Mucosa of stomach (tissue), 1 donor: Measurements from ENCODE around the gene EXOC6.
"Not testable (repeated sequence)": the region's sequence is repeated elsewhere in the genome, so short reads cannot be mapped to it uniquely, and the experiment has no call there.

ENCODE experiments used
- H3K27me3 ChIP-seq: one replicate; pipeline ENCODE4 v1.7.0; 2013; ENCODE audit warnings: mild to moderate bottlenecking, low read length; ENCODE audit not compliant: control insufficient read depth, insufficient read depth
- H3K36me3 ChIP-seq: one replicate; pipeline ENCODE4 v1.7.0; 2013; ENCODE audit warnings: low read length; ENCODE audit not compliant: control insufficient read depth, insufficient read depth
- H3K4me1 ChIP-seq: one replicate; pipeline ENCODE4 v1.7.0; 2013; ENCODE audit warnings: mild to moderate bottlenecking, low read length; ENCODE audit not compliant: control insufficient read depth, insufficient read depth
- H3K4me3 ChIP-seq: one replicate; pipeline ENCODE4 v1.7.0; 2013; ENCODE audit warnings: low read length
- H3K9ac ChIP-seq: one replicate; pipeline ENCODE4 v1.7.0; 2013; ENCODE audit warnings: mild to moderate bottlenecking, low read length, moderate library complexity
- H3K9me3 ChIP-seq: one replicate; pipeline ENCODE4 v1.7.0; 2013; ENCODE audit warnings: mild to moderate bottlenecking, low read length, moderate library complexity; ENCODE audit not compliant: control insufficient read depth
- donor health status: Pancreatic carcinoma.

The EXOC6 gene

GRCh38 chr10:92894081-92894655, 45.8 kb downstream of the EXOC6 start:
- Histone ChIP-seq H3K9me3 (no peaks in the 10 kb centered on the region), H3K36me3 (no peaks in the 10 kb centered on the region), H3K4me3 (no peak overlapping the region), H3K27me3 (no peaks in the 10 kb centered on the region), H3K9ac (no peak overlapping the region), H3K4me1 (peaks cover 7% of the 10 kb centered on the region)

- Histone ChIP-seq H3K36me3 (no peaks in the 10 kb centered on the region), H3K9ac (no peak overlapping the region), H3K4me1 (no peaks in the 10 kb centered on the region), H3K4me3 (no peak overlapping the region), H3K27me3 (no peaks in the 10 kb centered on the region), H3K9me3 (no peaks in the 10 kb centered on the region)
These were observed 49.6 kb downstream of the EXOC6 start for GRCh38 chr10:92897916-92898315.

- Histone ChIP-seq H3K36me3 (no peaks in the 10 kb centered on the region), H3K9me3 (no peaks in the 10 kb centered on the region), H3K4me1 (no peaks in the 10 kb centered on the region), H3K27me3 (no peaks in the 10 kb centered on the region), H3K4me3 (no peak overlapping the region), H3K9ac (no peak overlapping the region)
These were observed 53.5 kb downstream of the EXOC6 start for GRCh38 chr10:92901819-92902251.

GRCh38 chr10:92903633-92904032, 55.3 kb downstream of the EXOC6 start:
- H3K9me3 ChIP-seq: no peaks in the 10 kb centered on the region
- no peaks in the 10 kb centered on the region for H3K36me3 ChIP-seq
- H3K9ac ChIP-seq: no peak overlapping the region
- no peaks in the 10 kb centered on the region for H3K27me3 ChIP-seq
- H3K4me3 ChIP-seq: no peak overlapping the region
- H3K4me1 ChIP-seq: no peaks in the 10 kb centered on the region

- H3K9me3 ChIP-seq: no peaks in the 10 kb centered on the region
- H3K9ac ChIP-seq: no peak overlapping the region
- H3K4me1 ChIP-seq: no peaks in the 10 kb centered on the region
- no peaks in the 10 kb centered on the region for H3K27me3 ChIP-seq
- no peak overlapping the region for H3K4me3 ChIP-seq
- no peaks in the 10 kb centered on the region for H3K36me3 ChIP-seq
These were observed 59.0 kb downstream of the EXOC6 start for GRCh38 chr10:92907280-92907679.

GRCh38 chr10:92912631-92913030, 64.3 kb downstream of the EXOC6 start:
- not testable (repeated sequence) for H3K9ac ChIP-seq, H3K36me3 ChIP-seq, H3K9me3 ChIP-seq, H3K4me1 ChIP-seq, H3K27me3 ChIP-seq, H3K4me3 ChIP-seq

GRCh38 chr10:92913973-92914372, 65.7 kb downstream of the EXOC6 start:
- no peaks in the 10 kb centered on the region for H3K36me3 ChIP-seq
- no peak overlapping the region for H3K4me3 ChIP-seq
- no peaks in the 10 kb centered on the region for H3K9me3 ChIP-seq
- no peak overlapping the region for H3K9ac ChIP-seq
- H3K27me3 ChIP-seq: no peaks in the 10 kb centered on the region
- no peaks in the 10 kb centered on the region for H3K4me1 ChIP-seq

GRCh38 chr10:92914478-92915325, 66.4 kb downstream of the EXOC6 start:
- Histone ChIP-seq H3K4me3 (no peak overlapping the region), H3K27me3 (no peaks in the 10 kb centered on the region), H3K9ac (no peak overlapping the region), H3K36me3 (no peaks in the 10 kb centered on the region), H3K9me3 (no peaks in the 10 kb centered on the region), H3K4me1 (no peaks in the 10 kb centered on the region)

- Histone ChIP-seq H3K4me3 (no peak overlapping the region), H3K9ac (no peak overlapping the region), H3K27me3 (no peaks in the 10 kb centered on the region), H3K4me1 (no peaks in the 10 kb centered on the region), H3K9me3 (no peaks in the 10 kb centered on the region), H3K36me3 (no peaks in the 10 kb centered on the region)
These were observed 67.6 kb downstream of the EXOC6 start for GRCh38 chr10:92915892-92916291.

- no peaks in the 10 kb centered on the region for H3K27me3 ChIP-seq
- H3K9me3 ChIP-seq: no peaks in the 10 kb centered on the region
- H3K4me3 ChIP-seq: no peak overlapping the region
- H3K9ac ChIP-seq: no peak overlapping the region
- no peaks in the 10 kb centered on the region for H3K36me3 ChIP-seq
- no peaks in the 10 kb centered on the region for H3K4me1 ChIP-seq
These were observed 68.1 kb downstream of the EXOC6 start for GRCh38 chr10:92916433-92916832.

GRCh38 chr10:92918603-92919002, 70.3 kb downstream of the EXOC6 start:
- Histone ChIP-seq H3K36me3 (no peaks in the 10 kb centered on the region), H3K27me3 (no peaks in the 10 kb centered on the region), H3K4me3 (no peak overlapping the region), H3K9me3 (no peaks in the 10 kb centered on the region), H3K4me1 (no peaks in the 10 kb centered on the region), H3K9ac (no peak overlapping the region)

- H3K9ac ChIP-seq: no peak overlapping the region
- no peak overlapping the region for H3K4me3 ChIP-seq
These were observed 72.5 kb downstream of the EXOC6 start for GRCh38 chr10:92920866-92921265.

More at GRCh38 chr10:92920866-92921265, 72.5 kb downstream of the EXOC6 start:
- Histone ChIP-seq H3K9me3 (no peaks in the 10 kb centered on the region), H3K36me3 (no peaks in the 10 kb centered on the region), H3K27me3 (no peaks in the 10 kb centered on the region), H3K4me1 (no peaks in the 10 kb centered on the region)
